K562 (cell line): ENCODE results near the gene CACNB2. TPM values are rescaled to one million over a fixed set of nuclear protein-coding genes. Genes with fewer than 3 reads are reported as not detected.

Experiments
- ATAC-seq: fragments of 200-7000 bp; cut with Tn5 transposase; 3 replicates; pipeline ENCODE4 v1.9.1; 2020; ENCODE audit warnings: moderate library complexity
- BruUV-seq: library from RNA; stranded (reverse); fragments of 400-500 nt; replicated peaks from 2 replicates; lab custom pipeline; 2021; lab: Mats Ljungman, UMichigan
- CTCF ChIA-PET: fragments of 300-600 bp; formaldehyde crosslinking; extraction: SDS; loops from one replicate; lab custom pipeline; 2021; ENCODE audit warnings: low intra/inter-chr PET ratio; lab: Yijun Ruan, JAX
- POLR2A ChIA-PET: fragments of 300-600, 350-650 bp; sonication (Branson Sonifier 250); formaldehyde crosslinking; extraction: SDS; loops from one replicate; lab custom pipeline; 2021; ENCODE audit warnings: antibody characterized with exemption, inconsistent platforms; lab: Yijun Ruan, JAX
- DNase-seq, 4 experiments: peaks; one replicate each; pipeline versions ENCODE4 v3.0.0 to v3.0.0-alpha.2; 2011 to 2018; ENCODE audit warnings: low spot score in 3 of 4, mixed read lengths in 3 of 4; ENCODE audit errors: extremely low read depth in 1 of 4
- FAIRE-seq: peaks from 2 replicates; lab custom pipeline; 2011; peaks lifted over from hg19 to GRCh38; lab: Jason Lieb, UNC
- H2AFZ ChIP-seq: 2 replicates; pipeline ENCODE4 v1.6.0; 2011; ENCODE audit warnings: low read depth, low read length, control low read depth, inconsistent platforms
- H3K27ac ChIP-seq: fragments of 200-600 bp; 3 replicates; pipeline ENCODE4 v1.8.0; 2011; ENCODE audit warnings: low read depth, mild to moderate bottlenecking, control low read depth, inconsistent platforms, low read length, moderate library complexity, mixed read lengths; ENCODE audit errors: extremely low read depth
- H3K27me3 ChIP-seq, 2 experiments: fragments of 300-600 bp in 1 of 2; 2 replicates in 1 of 2; 3 replicates in 1 of 2; pipeline versions ENCODE4 v1.6.0 to v1.8.0; 2011; ENCODE audit warnings: inconsistent platforms in 2 of 2, low read length in 2 of 2, mild to moderate bottlenecking in 1 of 2, mixed read lengths in 1 of 2, moderate library complexity in 1 of 2; ENCODE audit not compliant: control insufficient read depth in 2 of 2, insufficient read depth in 2 of 2
- H3K36me3 ChIP-seq: fragments of 300-600 bp; 3 replicates; pipeline ENCODE4 v1.8.0; 2011; ENCODE audit warnings: mild to moderate bottlenecking, low read length, inconsistent platforms; ENCODE audit not compliant: control insufficient read depth, insufficient read depth
- H3K4me1 ChIP-seq, 2 experiments: fragments of 200-600 bp in 1 of 2; replicated peaks in 1 of 2; 2 replicates in 1 of 2; 3 replicates in 1 of 2; pipeline versions ENCODE4 v1.5.1 to v1.8.0; 2011; ENCODE audit warnings: inconsistent platforms in 2 of 2, low read length in 2 of 2, mild to moderate bottlenecking in 1 of 2, mixed read lengths in 1 of 2, moderate library complexity in 1 of 2; ENCODE audit not compliant: control insufficient read depth in 2 of 2, insufficient read depth in 2 of 2
- H3K4me2 ChIP-seq: 2 replicates; pipeline ENCODE4 v1.6.1; 2011; ENCODE audit warnings: low read length, control low read depth, inconsistent platforms, mixed read lengths; ENCODE audit not compliant: insufficient read depth
- H3K4me3 ChIP-seq: fragments of 200-600 bp; sonication (generic), shearing (Covaris generic); 2 replicates; pipeline ENCODE4 v1.5.1; 2016; ENCODE audit warnings: control low read depth, inconsistent platforms
- H3K79me2 ChIP-seq: fragments of 200-600 bp; 3 replicates; pipeline ENCODE4 v1.8.0; 2011; ENCODE audit warnings: low read length, inconsistent platforms; ENCODE audit not compliant: control insufficient read depth, insufficient read depth
- H3K9ac ChIP-seq, 2 experiments: 2 replicates each; pipeline versions ENCODE4 v1.6.0 to v1.6.1; 2011; ENCODE audit warnings: low read depth in 2 of 2, low read length in 2 of 2, control low read depth in 1 of 2, inconsistent platforms in 1 of 2, mild to moderate bottlenecking in 1 of 2, mixed read lengths in 1 of 2; ENCODE audit not compliant: insufficient read depth in 1 of 2
- H3K9me1 ChIP-seq: one replicate; pipeline ENCODE4 v1.6.0; 2011; ENCODE audit warnings: inconsistent platforms, mild to moderate bottlenecking, low read length, moderate library complexity; ENCODE audit not compliant: control insufficient read depth, insufficient read depth
- H3K9me3 ChIP-seq: replicated peaks from 2 replicates; pipeline ENCODE4 v1.5.1; 2011; ENCODE audit warnings: low read depth, low read length, inconsistent platforms; ENCODE audit not compliant: control insufficient read depth, insufficient read depth
- H4K20me1 ChIP-seq: replicated peaks from 2 replicates; pipeline ENCODE4 v1.6.1; 2011; ENCODE audit warnings: low read length, inconsistent platforms, mixed read lengths; ENCODE audit not compliant: control insufficient read depth, insufficient read depth
- E2F4 ChIP-seq: sonication (generic); formaldehyde crosslinking; IDR thresholded peaks from 2 replicates; pipeline ENCODE4 v1.8.0; 2022; ENCODE audit warnings: mild to moderate bottlenecking, low read depth, missing genetic modification reagents
- MAFK ChIP-seq: IDR thresholded peaks from 2 replicates; pipeline ENCODE4 v1.6.1; 2011; ENCODE audit warnings: low read length, improper control_type of control experiment
- MITF ChIP-seq: IDR thresholded peaks from 2 replicates; pipeline ENCODE4 v1.6.1; 2014; ENCODE audit warnings: antibody characterized with exemption
- NFIX ChIP-seq: fragments of 250-450 bp; sonication (Bioruptor Pico); IDR thresholded peaks from 2 replicates; pipeline ENCODE4 v1.4.0; 2020; ENCODE audit warnings: low read depth, mild to moderate bottlenecking, moderate library complexity
- POLR2B ChIP-seq: fragments of 450-650 bp; IDR thresholded peaks from 2 replicates; pipeline ENCODE4 v1.6.1; 2018; ENCODE audit warnings: low read depth; ENCODE audit not compliant: partially characterized antibody
- POLR2G ChIP-seq: fragments of 200-400 bp; formaldehyde crosslinking; IDR thresholded peaks from 2 replicates; pipeline ENCODE4 v1.6.1; 2017; ENCODE audit warnings: low read depth, mild to moderate bottlenecking, antibody characterized with exemption, low read length, moderate library complexity
- PYGO2 ChIP-seq: fragments of 450-650 bp; IDR thresholded peaks from 2 replicates; pipeline ENCODE4 v1.6.1; 2016; ENCODE audit warnings: mild to moderate bottlenecking, missing genetic modification characterization, moderate library complexity, missing compliant biosample characterization
- SUPT5H ChIP-seq: fragments of 450-650 bp; IDR thresholded peaks from 2 replicates; pipeline ENCODE4 v1.6.1; 2016
- ZNF143 ChIP-seq: sonication (generic); formaldehyde crosslinking; IDR thresholded peaks from 2 replicates; pipeline ENCODE4 v1.9.0; 2022; ENCODE audit warnings: mild to moderate bottlenecking, missing genetic modification reagents
- ZNF3 ChIP-seq: fragments of 250-450 bp; sonication (Bioruptor Pico); IDR thresholded peaks from 2 replicates; pipeline ENCODE4 v1.5.0; 2021; ENCODE audit warnings: mild to moderate bottlenecking, moderate library complexity
- ZNF444 ChIP-seq: fragments of 250-450 bp; sonication (Bioruptor Pico); IDR thresholded peaks from 2 replicates; pipeline ENCODE4 v1.4.0; 2020; ENCODE audit warnings: mild to moderate bottlenecking, moderate library complexity
- ZNF695 ChIP-seq: fragments of 450-650 bp; formaldehyde crosslinking; IDR thresholded peaks from 2 replicates; pipeline ENCODE4 v1.4.0; 2020; ENCODE audit warnings: mild to moderate bottlenecking, moderate library complexity
- WGBS: fragments of 100-300 bp; shearing (Covaris generic); methylation state at CpG from one replicate; pipeline ENCODE4 v1.1.6; 2016; ENCODE audit warnings: low coverage, mixed read lengths; ENCODE audit not compliant: insufficient coverage; ENCODE audit errors: missing lambda C conversion rate; 5-methylcytosine and 5-hydroxymethylcytosine counted together
- in situ Hi-C: fragments of 300-500 bp; cut with MboI; formaldehyde crosslinking; loops from 4 replicates; pipeline ENCODE4 v1.15.0; 2018; ENCODE audit warnings: inconsistent platforms, mixed read lengths
- intact Hi-C: fragments of 100-400 bp; cut with micrococcal nuclease; formaldehyde crosslinking; loops from 2 replicates; pipeline ENCODE4 v1.14.2; 2022
- polyA plus RNA-seq, 8 experiments: library from polyadenylated mRNA; depleted of rRNA in 4 of 8; stranded (reverse) in 5 of 8; unstranded in 3 of 8; fragments of >200 nt; fragmentation: Nextera tagmentation in 2 of 8; fragmentation: Illumina TruSeq in 1 of 8; extraction: Ambion mirVana in 2 of 8; extraction: Trizol in 1 of 8; gene quantifications; 2 replicates each; pipeline versions ENCODE4 v1.2.1 to v1.2.3, GENCODE V29; 2011 to 2014; ENCODE audit warnings: inconsistent platforms in 1 of 8, missing spikeins in 1 of 8
- total RNA-seq, 7 experiments: library from RNA; depleted of rRNA in 6 of 7; stranded (reverse); fragments of >200 nt in 6 of 7; fragmentation: Illumina TruSeq in 2 of 7; extraction: Trizol in 2 of 7; gene quantifications; 2 replicates each; pipeline versions ENCODE4 v1.2.1 to v1.2.3, GENCODE V29; 2011 to 2021; ENCODE audit warnings: low replicate concordance in 1 of 7

Gene CACNB2
- total and polyA plus RNA-seq, 9 of the 15 experiments (the other 6 are each of a cell fraction or from before 2014, with no cell fraction given) = 1.8 to 2.2 TPM; not detected in 7

- 2% methylated on average over 7 of the region's 7 CpGs for WGBS
- H3K79me2 ChIP-seq = no peaks in the 10 kb centered on the region
- no peak overlapping the region for H3K4me2 ChIP-seq
- FAIRE-seq = no peak
- no peaks in the 10 kb centered on the region for H3K9me3 ChIP-seq
- H3K27ac ChIP-seq = no peak overlapping the region
- H3K4me1 ChIP-seq = no peaks in the 10 kb centered on the region
- POLR2A ChIA-PET = interaction anchor here (0.7 to 1.2 kb wide), 2 partner anchors 10 to 1160 kb away, joined by 3 to 5 read pairs; no protein-coding TSS in a partner anchor
- TF ChIP-seq ZNF3 (no peak), MAFK (no peak), PYGO2 (tag) (no peak), MITF (no peak), NFIX (CRISPR knock-in tag) (no peak), ZNF695 (CRISPR knock-in tag) (no peak), E2F4 (no peak), SUPT5H (no peak), ZNF444 (no peak), POLR2G (no peak), ZNF143 (CRISPR knock-in tag) (no peak), POLR2B (no peak)
- TF ChIP-seq, all 486 proteins: peak for 0
- no peak overlapping the region for H2AFZ ChIP-seq
- CTCF ChIA-PET = no interaction called here
- ATAC-seq (no peak), DNase-seq (no peak)
- in situ Hi-C loops (no loop called here), intact Hi-C loops (no loop called here)
- H3K36me3 ChIP-seq = no peaks in the 10 kb centered on the region
- H4K20me1 ChIP-seq = no peaks in the 10 kb centered on the region
- no TSS peak for BruUV-seq
- no peak overlapping the region for H3K4me3 ChIP-seq
- no peaks in the 10 kb centered on the region for H3K9me1 ChIP-seq
- H3K27me3 ChIP-seq = peaks cover 3 to 13% of the 10 kb centered on the region in 2 experiments; a peak in 3 of 5 replicates
- no peak overlapping the region for H3K9ac ChIP-seq
Measured at GRCh38 chr10:18449611-18450026, 309.4 kb downstream of the CACNB2 start.
